Bone marrow (tissue), 2 donors: ENCODE measurements around the gene AGPS.
"Not testable (repeated sequence)": the region's sequence is repeated elsewhere in the genome, so short reads cannot be mapped to it uniquely, and the experiment has no call there.

ENCODE experiments used
- DNase-seq, 2 donors: peaks; one replicate each; lab custom pipeline; 2025; lab: John Stamatoyannopoulos, UW

AGPS gene

DNA sequence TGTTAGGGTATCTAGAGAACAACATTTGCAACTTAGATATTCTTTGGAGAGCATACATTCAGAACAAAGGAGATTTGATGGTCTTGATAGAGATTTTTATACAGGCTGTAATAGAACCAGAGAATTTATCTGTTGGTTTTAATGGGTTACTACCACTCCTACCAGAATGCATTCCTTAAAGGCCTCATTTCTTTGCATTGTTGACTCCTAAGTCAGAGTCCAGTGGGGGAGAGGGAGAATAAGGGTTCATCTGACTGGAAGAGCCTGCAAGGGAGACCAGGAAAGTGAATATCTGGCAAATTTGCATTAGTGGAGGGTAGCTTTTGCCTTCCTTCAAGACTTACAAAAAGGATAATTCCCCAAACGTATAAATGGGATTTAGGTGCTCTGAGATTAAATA is 29.7 kb downstream of the AGPS start:
- DNase-seq: no peak

DNA sequence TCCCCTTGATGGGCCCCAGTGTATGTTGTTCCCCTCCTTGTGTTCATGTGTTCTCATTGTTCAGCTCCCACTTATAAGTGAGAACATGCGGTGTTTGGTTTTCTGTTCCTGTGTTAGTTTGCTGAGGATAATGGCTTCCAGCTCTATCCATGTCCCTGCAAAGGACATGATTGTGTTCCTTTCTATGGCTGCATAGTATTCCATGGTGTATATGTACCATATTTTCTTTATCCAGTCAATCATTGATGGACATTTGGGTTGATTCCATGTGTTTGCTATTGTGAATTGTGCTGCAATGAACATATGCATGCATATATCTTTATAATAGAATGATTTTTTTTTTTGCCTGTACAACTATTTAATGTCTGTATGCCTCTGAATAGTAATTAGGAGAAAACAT is 31.5 kb downstream of the AGPS start:
- not testable (repeated sequence) for DNase-seq

DNA sequence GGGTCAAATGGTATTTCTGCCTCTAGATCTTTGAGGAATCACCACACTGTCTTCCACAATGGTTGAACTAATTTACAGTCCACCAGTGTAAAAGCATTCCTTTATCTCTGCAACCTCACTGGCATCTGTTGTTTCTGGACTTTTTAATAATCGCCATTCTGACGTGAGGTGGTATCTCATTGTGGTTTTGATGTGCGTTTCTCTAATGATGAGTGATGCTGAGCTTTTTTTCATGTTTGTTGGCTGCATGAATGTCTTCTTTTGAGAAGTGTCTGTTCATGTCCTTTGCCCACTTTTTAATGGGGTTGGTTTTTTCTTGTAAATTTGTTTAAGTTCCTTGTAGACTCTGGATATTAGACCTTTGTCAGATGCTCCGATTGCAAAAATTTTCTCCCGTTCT is 32.0 kb downstream of the AGPS start:
- not testable (repeated sequence) for DNase-seq

- DNase-seq: no peak
Observed at GRCh38 chr2:177427316-177427715, 34.7 kb downstream of the AGPS start.

DNA sequence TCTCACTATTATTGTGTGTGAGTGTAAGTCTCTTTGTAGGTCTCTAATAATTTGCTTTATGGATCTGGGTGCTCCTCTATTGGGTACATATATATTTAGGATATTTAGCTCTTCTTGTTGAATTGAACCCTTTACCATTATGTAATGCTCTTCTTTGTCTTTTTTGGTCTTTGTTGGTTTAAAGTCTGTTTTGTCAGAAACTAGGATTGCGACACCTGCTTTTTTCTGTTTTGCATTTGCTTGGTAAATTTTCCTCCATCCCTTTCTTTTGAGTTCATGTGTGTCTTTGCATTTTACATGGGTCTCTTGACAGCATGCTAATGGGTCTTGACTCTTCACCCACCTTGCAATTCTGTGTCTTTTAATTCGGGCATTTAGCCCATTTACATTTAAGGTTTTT is 35.4 kb downstream of the AGPS start:
- not testable (repeated sequence) for DNase-seq

DNA sequence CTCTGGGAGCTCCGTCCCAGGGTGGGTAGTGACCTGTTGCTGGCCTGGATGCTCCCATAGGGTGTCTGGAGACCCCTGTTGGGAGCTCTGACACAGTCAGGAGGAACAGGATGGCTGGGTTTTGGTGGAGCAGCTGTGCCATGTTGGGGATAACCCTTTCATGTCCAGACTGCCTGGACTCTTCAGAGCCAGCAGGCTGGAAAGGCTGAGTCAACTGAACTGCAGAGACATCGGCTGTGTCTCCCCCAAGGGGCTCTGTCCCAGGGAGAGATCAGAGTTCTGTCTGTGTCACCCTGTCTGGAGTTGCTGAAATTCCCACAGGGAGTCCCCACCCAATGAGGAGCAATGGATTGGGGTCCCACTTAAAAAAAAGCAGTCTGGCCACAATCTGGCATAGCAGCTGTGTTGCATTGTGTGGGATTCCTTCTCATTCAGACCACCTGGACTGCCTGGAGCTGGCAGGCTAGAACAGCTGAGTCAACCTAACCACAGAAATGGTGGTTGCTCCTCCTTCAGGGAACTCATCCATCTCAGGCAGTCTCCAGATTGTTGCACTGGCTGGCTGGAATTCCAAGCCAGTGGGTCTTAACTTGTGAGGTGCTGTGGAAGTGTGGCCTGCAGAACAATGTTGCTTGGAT is 37.2 kb downstream of the AGPS start:
- no peak for DNase-seq

- DNase-seq: no peak
Observed at GRCh38 chr2:177430411-177430810, 37.8 kb downstream of the AGPS start.

DNA sequence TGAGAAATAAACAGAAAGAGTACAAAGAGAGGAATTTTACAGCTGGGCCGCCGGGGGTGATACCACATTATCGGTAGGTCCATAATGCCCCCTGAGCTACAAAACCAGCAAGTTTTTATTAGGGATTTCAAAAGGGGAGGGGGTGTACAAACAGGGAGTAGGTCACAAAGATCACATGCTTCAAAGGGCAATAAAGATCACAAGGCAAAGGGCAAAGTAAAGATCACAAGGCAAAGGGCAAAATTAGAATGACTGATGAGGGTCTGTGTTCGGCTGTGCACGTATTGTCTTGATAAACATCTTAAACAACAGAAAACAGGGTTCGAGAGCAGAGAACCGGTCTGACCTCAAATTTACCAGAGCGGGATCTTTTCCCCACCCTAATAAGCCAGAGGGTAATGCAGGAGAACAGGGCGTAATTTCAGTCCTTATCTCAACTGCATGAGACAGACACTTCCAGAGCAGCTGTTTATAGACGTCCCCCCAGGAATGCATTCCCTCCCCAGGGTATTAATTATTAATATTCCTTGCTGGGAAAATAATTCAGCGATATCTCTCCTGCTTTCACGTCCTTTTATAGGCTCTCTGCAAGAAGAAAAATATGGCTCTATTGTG is 38.6 kb downstream of the AGPS start:
- not testable (repeated sequence) for DNase-seq

GRCh38 chr2:177432703-177433102 is 40.1 kb downstream of the AGPS start:
- DNase-seq: no peak

- no peak for DNase-seq
Observed at GRCh38 chr2:177433402-177433801, 40.8 kb downstream of the AGPS start.

DNA sequence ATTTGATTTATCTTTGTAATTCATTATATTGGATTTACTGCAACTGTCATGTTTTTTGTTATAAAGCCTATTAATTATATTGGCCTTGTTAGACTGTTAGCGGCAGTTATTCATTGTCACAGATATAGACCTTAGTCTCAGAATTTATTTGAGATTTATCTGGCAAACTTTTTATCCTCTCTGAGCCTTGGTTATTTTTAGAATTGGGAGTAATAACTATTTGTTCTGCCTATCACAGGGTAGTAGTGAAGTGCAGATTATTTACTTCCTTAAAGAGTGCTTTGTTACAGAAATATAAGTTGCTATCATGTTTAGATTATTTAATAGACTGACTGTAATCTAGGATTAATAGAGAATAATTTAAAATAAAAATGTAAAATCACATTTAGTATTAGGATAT is 41.9 kb downstream of the AGPS start:
- no peak for DNase-seq

DNA sequence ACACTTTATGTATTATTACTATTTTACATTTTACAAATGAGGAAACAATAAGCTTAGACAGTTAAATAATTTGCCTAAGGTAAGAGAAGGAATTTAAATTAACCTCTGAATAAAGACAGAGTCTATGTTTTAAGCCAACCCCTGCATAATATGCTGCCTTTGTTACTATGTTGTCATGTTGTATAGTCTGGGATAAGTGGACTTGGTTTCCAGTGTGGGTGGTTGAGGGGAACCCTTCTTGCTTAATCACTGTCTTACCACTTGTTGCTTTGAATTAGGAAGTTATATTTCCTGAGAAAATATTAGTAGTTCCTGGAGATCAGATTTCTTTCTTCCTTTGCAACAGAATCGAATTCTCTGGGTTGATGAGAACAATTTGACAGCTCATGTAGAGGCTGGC is 52.6 kb downstream of the AGPS start:
- no peak for DNase-seq

- no peak for DNase-seq
Observed at GRCh38 chr2:177448031-177448430, 55.5 kb downstream of the AGPS start.

DNA sequence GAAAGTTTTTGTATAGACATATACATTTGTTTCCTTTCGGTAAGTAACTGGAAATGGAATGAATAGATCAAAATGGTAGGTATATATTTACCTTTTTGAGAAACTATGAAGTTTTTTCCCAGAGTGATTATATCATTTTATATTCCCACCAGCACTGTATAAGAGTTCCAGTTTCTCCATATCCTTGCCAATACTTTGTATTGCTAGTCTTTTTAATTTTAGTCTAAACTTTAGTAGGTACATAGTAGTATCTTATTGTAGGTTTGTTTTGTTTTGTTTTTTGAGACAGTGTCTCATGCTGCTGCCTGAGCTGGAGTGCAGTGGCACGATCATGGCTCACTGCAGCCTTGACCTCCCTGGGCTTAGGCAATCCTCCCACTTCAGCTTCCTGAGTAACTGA is 56.6 kb downstream of the AGPS start:
- no peak for DNase-seq

DNA sequence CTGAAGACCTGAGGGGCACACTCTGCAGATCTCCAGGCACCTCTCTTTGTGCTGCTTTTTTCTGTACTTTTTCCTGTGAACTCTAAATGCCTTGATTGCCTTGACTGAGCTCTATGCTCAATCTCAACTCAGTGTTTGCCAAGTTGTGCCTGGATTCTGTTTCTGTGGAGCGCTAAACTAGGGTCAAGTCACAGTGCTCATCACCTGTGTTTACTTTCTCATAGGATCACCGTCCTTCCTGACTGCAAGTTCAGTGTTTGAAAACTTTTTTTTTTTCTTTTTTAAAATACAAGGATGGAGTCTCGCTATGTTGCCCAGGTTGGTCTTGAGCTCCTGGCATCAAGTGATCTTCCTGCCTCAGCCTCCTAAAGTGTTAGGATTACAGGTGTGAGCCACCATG is 62.6 kb downstream of the AGPS start:
- DNase-seq: no peak

DNA sequence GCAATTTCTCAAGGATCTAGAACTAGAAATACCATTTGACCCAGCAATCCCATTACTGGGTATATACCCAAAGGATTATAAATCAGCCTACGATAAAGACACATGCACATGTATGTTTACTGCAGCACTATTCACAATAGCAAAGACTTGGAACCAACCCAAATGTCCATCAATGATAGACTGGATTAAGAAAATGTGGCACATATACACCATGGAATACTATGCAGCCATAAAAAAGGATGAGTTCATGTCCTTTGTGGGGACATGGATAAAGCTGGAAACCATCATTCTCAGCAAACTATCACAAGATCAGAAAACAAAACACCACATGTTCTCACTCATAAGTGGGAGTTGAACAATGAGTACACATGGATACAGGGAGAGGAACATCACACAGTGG is 67.2 kb downstream of the AGPS start:
- DNase-seq: not testable (repeated sequence)

DNA sequence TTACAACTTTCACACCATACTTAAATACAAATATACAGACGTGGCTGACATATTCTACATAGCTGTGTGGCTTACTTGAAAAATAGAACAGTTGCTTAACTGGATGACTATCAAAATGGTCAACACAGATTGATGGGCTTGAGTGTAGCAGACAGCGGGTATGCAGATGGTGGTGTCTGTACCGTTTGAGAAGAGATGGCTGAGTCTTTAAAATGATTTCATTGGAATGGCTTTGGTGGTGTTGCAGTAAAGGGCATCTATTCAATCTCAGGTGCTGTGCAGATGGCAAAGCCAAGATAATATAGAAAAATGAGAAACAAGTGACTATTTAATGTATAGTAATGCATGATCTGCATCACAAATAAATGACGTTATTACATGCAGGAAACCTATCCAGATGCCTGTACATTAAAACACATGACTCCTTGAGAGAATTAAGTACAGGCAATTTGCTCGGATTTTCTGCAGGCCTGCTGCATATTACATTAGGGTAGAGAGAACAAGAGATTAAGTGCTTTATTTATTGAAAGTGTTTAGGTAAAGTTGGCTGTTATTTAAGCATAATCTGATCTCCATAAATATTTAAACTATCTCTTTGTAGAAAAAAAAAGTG is 68.5 kb downstream of the AGPS start:
- DNase-seq: no peak

DNA sequence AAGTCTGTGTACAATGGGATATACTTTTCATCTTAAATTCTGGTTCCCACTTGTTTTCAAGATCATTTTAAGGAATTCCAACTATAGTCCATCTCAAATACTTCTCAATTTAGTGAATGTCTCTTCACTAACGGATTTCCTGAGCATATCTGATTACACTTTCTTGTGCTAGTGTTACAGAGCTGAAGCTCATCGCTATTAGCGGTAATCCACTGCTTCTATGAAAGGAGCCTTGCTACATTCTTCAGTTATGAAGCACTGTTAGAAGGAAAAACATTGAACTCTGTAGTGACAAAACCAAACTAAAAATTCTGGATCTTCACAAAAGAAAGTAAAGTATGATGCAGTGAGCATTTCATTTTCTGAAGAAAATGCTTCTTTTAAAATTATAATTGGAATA is 72.0 kb downstream of the AGPS start:
- DNase-seq: no peak

DNA sequence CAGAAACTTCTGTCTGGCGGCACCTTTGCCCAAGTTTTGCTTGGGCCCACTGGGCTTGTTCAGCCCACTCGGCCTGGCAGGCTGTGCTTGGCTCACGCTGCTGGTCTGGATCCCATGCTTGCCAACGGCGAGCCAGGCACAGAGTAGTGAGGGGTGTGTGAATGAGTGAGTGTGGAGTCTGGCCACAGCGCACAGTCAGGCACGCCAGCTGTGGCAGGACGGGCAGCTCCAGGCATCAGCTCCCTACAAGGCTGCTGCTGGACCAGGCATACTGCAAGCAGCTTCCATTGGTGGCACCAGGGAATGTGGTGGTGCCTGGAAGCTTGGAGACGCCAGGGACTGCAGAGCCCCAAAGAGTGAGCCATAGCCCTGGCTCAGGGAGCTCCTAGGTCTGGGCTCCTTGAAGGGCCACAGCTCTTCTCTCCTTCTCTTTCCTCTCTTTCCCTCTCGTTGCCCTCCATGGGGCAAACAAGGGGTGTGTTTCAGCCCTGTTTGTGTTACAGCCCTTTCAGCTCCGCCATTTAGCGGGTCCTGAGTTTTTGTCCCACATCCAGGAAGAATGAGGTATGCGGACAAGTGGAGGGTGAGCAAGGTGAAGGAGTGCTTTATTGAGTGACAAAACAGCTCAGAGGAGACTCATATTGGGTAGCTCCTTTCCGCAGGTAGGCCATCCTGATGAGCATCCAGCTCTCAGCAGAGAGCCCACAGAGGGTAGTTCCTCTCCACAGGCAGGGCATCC is 73.0 kb downstream of the AGPS start:
- DNase-seq: no peak

DNA sequence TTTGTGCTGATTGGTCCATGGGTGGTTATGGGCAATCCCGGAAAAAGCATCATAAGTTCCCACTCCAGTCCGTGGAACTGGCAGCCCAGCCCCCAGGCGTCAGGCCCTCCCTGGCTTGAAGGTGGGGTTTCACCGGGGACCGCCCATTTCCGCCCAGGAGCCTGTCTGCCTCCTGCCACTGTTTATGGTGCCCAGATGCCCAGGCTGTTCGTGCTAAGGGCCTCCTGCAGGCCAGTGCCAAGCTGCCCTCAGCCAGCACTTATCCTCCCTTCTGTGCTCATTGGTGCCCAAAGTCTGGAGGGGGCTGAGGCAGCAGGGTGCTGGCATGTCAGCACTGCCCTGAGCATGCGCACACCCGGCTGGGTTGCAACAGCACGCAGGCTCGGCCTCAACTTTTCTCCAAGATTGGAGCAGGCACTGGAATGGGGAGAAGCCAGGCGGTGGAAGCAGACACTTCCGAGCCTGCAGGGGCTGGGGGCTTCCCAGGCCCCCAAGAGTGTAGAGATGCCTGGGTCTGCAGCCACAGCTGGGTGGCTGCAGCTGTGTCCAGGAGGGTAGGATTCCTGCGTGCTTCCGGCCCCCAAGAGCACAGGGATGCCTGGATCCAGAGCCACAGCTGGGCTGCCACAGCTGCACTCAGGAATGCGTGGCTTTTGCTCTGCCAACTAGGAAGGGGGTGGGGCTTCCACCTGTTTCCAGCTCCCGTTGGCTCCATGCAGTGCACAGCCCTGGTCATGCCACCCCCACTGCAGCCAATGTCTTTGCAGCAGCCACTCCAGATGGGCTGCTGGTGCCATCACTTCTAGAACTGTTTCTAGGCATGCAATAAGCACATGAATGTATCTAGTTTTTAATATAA is 74.0 kb downstream of the AGPS start:
- DNase-seq: no peak

DNA sequence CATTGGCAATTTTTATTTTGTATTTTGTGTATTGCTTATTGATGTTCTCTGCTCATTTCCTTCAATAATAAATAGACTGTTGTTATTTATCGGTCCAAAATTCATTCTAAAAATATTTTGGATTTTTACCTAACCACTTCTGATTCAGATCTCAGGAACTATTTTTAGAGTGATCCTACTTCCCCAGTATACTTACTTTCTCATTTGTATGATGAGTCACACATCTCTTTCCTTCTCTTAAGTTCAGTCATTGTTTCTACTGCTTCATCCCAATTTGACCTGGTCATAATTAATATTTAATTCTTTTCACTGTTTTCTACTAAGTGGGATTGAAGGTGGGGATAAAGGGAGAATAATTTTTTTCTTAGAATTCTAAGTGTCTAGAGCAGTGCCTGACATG is 75.1 kb downstream of the AGPS start:
- peak in 1 of 2 donors; percentile 39 for DNase-seq

DNA sequence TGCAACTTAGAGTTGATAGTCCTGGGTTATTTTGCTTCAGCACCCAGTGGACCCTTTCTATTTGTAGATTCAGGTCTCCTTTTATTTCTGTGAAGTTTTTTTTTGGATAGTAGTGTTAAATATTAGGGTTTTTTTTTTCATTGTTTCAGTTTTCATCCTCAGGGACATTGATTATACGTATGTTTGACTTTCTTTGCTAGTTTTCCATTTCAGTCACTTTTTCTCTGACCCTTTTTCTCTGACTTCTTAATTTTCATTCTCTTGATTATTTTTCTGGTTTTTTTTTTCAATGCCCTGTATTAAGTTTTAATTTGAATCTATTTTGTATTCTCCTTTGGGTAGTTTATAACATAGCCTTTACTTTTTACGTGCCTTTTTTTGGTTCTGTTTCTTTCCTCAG is 79.4 kb downstream of the AGPS start:
- no peak for DNase-seq
